Keratinocyte (primary cell): ENCODE results near the gene NMNAT2.

Source experiments
- CTCF ChIP-seq, 3 experiments: IDR thresholded peaks in 1 of 3; conservative IDR thresholded peaks in 1 of 3; optimal IDR thresholded peaks in 1 of 3; 2 replicates in 2 of 3; 3 replicates in 1 of 3; pipeline versions ENCODE3 to v1.5.1; 2011; ENCODE audit warnings: low read length in 3 of 3, mild to moderate bottlenecking in 3 of 3, moderate library complexity in 2 of 3, control low read depth in 1 of 3, inconsistent platforms in 1 of 3; ENCODE audit not compliant: insufficient read depth in 2 of 3; ENCODE audit errors: extremely low read depth in 1 of 3
- EZH2 ChIP-seq: IDR thresholded peaks from one replicate; pipeline ENCODE4 v1.6.1; 2012; ENCODE audit warnings: inconsistent platforms, mild to moderate bottlenecking, low read length, moderate library complexity

- TF ChIP-seq CTCF (optimal IDR thresholded peaks at IDR 0.05 in 1 of 3, IDR thresholded peaks at IDR 0.05 in 1 of 3, conservative IDR thresholded peaks at IDR 0.05 in 1 of 3; ENCODE audit: extremely low read depth in 1 of 3, insufficient read depth in 2 of 3, low read length in 3 of 3), result no peak
- TF ChIP-seq EZH2, result no peak
These were observed 43.4 kb downstream of the NMNAT2 start for GRCh38 chr1:183374825-183375224.
